Bronchial epithelial cell (primary cell): Measurements from ENCODE around the gene ZNF324B. TPM values are rescaled to one million over a fixed set of nuclear protein-coding genes. Genes with fewer than 3 reads are reported as not detected.

Experiments used
- DNase-seq: peaks from one replicate; pipeline ENCODE4 v3.0.0-alpha.2; 2010; ENCODE audit warnings: low read depth
- FAIRE-seq: peaks from 2 replicates; lab custom pipeline; 2011; peaks lifted over from hg19 to GRCh38; lab: Jason Lieb, UNC
- H3K27me3 ChIP-seq: 2 replicates; pipeline ENCODE4 v1.5.1; 2011; ENCODE audit warnings: low read length; ENCODE audit not compliant: control insufficient read depth, insufficient read depth
- H3K36me3 ChIP-seq: 2 replicates; pipeline ENCODE4 v1.5.1; 2011; ENCODE audit warnings: low read length; ENCODE audit not compliant: control insufficient read depth, insufficient read depth
- H3K4me3 ChIP-seq: 2 replicates; pipeline ENCODE4 v1.5.1; 2011; ENCODE audit warnings: mild to moderate bottlenecking, low read depth, low read length, control low read depth
- total RNA-seq: library from RNA; depleted of rRNA; stranded (reverse); fragments of >200 nt; gene quantifications from 2 replicates; pipeline ENCODE4 v1.2.1, GENCODE V29; 2014
- TF ChIP-seq, protein P1 (sequence below): IDR thresholded peaks from 2 replicates; pipeline ENCODE4 v1.5.1; 2011; ENCODE audit warnings: mild to moderate bottlenecking, moderate library complexity, low read length, control low read depth, inconsistent platforms; ENCODE audit not compliant: insufficient read depth, severe bottlenecking

Gene ZNF324B
- total RNA-seq, 1 donor from 2014 or later = 10.8 TPM

DNA sequence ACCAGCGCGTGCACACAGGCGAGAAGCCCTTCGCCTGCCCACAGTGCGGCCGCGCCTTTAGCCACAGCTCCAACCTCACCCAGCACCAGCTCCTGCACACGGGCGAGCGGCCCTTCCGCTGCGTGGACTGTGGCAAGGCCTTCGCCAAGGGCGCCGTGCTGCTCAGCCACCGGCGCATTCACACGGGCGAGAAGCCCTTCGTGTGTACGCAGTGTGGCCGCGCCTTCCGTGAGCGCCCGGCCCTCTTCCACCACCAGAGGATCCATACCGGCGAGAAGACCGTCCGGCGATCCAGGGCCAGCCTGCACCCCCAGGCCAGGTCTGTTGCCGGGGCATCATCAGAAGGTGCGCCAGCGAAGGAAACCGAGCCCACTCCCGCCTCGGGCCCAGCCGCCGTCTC lies 20.3 kb downstream of the ZNF324B start:
- H3K27me3 ChIP-seq = no peaks in the 10 kb centered on the region
- H3K4me3 ChIP-seq = no peak overlapping the region
- peaks cover 16% of the 10 kb centered on the region for H3K36me3 ChIP-seq
- TF ChIP-seq, protein P1, sequence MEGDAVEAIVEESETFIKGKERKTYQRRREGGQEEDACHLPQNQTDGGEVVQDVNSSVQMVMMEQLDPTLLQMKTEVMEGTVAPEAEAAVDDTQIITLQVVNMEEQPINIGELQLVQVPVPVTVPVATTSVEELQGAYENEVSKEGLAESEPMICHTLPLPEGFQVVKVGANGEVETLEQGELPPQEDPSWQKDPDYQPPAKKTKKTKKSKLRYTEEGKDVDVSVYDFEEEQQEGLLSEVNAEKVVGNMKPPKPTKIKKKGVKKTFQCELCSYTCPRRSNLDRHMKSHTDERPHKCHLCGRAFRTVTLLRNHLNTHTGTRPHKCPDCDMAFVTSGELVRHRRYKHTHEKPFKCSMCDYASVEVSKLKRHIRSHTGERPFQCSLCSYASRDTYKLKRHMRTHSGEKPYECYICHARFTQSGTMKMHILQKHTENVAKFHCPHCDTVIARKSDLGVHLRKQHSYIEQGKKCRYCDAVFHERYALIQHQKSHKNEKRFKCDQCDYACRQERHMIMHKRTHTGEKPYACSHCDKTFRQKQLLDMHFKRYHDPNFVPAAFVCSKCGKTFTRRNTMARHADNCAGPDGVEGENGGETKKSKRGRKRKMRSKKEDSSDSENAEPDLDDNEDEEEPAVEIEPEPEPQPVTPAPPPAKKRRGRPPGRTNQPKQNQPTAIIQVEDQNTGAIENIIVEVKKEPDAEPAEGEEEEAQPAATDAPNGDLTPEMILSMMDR = no peak
- DNase-seq (no peak), FAIRE-seq (no peak)

DNA sequence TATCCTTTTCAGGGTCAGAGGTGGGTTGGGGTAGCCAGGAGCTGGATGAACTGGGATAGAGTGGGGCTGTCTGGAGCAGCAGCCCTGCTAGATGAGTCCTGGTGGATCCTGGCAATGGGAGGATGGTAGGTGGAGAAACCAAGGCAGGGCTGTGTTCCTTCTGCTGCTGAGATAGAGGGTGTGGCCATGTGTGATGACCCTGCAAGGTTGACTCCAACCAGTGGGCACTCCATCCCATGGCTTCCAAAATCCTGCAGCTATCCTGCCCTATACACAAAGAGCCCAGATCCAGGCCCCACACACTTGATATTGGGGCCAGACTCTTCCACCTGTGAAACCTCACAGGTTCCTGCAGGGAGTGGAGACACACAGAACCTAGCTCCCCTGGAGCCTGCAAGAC lies 22.4 kb downstream of the ZNF324B start:
- DNase-seq = no peak
- H3K4me3 ChIP-seq = no peak overlapping the region
- no peak for FAIRE-seq
- peaks cover 17% of the 10 kb centered on the region for H3K36me3 ChIP-seq
- no peaks in the 10 kb centered on the region for H3K27me3 ChIP-seq
- TF ChIP-seq, protein P1 = no peak

DNA sequence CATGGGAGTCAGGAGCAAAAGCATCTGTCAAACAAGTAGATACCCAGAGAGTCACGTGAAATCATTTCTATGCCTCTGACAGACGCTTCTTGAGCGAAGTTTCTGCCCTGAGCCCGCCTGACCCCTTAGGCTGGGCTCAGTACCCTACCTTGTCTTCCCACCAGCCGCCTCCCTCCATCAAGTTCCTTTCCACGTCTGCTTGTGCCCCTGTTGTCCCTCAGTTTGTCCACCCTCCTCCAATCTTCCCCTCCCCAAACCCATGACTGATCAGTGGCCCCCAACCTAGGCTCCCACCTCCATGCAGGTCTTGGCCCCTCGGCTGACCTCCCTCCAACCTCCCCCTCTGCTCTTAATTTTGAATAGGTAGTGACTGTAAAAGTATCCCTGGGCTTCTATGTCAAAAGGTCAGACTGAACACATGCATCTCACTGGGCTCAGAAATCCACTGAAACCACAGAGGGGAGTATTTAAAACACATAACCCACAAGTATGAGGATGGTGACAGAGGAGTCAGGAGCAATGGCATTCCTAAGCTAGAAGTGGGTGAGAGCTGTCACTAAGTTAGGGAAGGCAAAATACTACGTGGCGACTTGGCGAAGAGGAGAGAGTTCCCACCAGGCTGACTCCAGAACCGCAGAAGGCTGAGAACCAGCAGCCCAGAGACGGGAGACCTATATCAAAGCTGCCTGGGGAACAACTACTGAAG lies 23.0 kb downstream of the ZNF324B start:
- TF ChIP-seq, protein P1 = no peak
- FAIRE-seq (no peak), DNase-seq (no peak)
- H3K27me3 ChIP-seq = no peaks in the 10 kb centered on the region
- peaks cover 13% of the 10 kb centered on the region for H3K36me3 ChIP-seq
- H3K4me3 ChIP-seq = no peak overlapping the region

DNA sequence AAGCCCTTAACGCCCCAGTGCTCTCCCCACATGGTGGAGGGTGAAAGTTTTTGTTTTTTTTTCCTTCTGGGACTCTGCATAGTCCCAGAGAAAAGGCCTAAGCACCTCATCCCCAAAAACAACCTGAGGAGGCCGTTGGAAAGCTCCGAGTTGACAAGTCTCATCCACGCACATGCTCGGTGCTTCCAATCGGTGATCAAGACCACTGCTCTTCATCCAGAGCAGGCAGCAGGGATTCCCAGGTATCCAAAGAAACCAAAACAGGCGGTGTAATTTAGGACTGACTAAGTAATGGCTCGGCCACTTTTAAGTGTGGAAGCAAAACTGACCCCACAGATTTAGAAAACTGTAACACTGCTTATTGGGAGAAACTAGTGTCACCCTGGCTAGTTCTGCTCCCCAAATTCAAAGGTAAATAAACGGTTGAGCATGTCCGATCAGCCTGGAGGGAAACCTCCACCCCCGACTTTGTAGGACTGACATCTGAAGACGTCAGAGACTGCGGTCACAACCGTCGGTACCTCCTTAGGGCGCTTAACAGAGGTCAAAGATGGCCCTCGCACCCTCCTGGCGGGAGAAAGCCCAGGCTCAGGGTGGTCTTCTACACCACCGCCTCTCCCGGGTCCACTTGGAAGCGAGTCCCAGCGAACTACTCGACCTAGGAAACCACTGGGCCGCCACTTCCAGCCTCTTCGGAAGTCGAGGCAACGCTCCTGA lies 23.7 kb downstream of the ZNF324B start:
- Histone ChIP-seq H3K4me3 (peak overlapping the region; percentile 68), H3K27me3 (no peaks in the 10 kb centered on the region), H3K36me3 (peaks cover 13% of the 10 kb centered on the region)
- FAIRE-seq = no peak
- DNase-seq = no peak
- TF ChIP-seq, protein P1 = no peak

DNA sequence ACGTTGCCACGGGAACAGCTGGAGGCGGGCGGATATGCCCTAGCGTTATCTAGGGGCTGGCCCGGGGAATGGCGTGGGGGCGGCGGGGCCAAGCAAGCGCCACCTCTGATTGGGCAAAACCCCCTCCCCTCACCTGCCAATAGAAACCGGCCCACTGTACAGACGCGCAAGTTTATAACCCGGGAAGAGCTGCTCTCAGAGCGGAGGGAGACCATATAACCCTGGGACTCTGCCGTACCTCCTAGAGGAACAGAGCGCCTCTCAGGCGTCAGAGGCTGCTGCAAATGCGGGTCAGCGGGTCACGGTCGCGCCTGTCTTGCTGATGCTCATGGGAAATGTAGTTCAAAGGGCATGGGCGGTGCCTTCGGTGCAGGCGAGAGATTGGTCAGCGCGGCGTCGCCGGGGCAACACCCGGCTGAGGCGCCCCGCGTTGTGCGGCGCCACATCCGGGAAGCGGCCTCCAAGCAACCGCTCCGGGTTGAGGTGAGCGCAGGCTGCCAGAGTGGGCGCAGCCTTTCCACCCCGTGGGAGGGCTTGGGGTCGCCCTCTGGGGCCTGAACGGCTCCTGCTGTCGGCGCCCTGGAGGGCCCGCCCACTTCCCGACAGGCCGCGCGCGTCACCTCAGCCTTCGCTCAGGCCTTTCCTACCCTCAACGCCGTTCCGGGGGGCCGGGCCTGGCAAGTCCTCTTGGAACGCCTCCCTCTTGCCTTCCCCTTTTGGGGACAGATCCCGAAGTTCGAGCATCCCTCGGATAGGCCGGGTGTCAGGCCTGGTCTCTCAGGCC lies 24.5 kb downstream of the ZNF324B start, which contains the start of gene ZNF446:
ZNF446 (plus strand) TSS at position 639 of the 784 bp plus-strand sequence. CDS start 867 bp downstream, outside the sequence.
- TF ChIP-seq, protein P1 = no peak
- Histone ChIP-seq H3K4me3 (peak within 1 kb of the TSS; percentile 68), H3K27me3 (no peaks in the 10 kb centered on the region), H3K36me3 (peaks cover 12% of the 10 kb centered on the region)
- FAIRE-seq (peak; percentile 13), DNase-seq (peak; percentile 94)
